IPS DF 19.7 (cell line): Measurements from ENCODE around the gene MRE11.

Source experiments
- DNase-seq: peaks from one replicate; pipeline ENCODE4 v3.0.0-alpha.2; 2013; ENCODE audit warnings: low read depth, low spot score

The MRE11 gene

GRCh38 chr11:94493281-94494125, at the start of gene MRE11, which contains the start of gene ANKRD49:
MRE11 (minus strand) TSS chr11:94493844; CDS start chr11:94492801, 1,043 bp downstream.
ANKRD49 (plus strand) TSS chr11:94493984; CDS start chr11:94496694, 2,710 bp downstream.
- peak; percentile 95 for DNase-seq

GRCh38 chr11:94539420-94539819, 45.8 kb upstream of the MRE11 start:
- DNase-seq: no peak

- DNase-seq: no peak
These were observed 43.5 kb upstream of the MRE11 start for GRCh38 chr11:94537031-94537600.

- no peak for DNase-seq
These were observed 42.7 kb upstream of the MRE11 start for GRCh38 chr11:94536386-94536785.

GRCh38 chr11:94533696-94534630, 40.3 kb upstream of the MRE11 start:
- DNase-seq: no peak

GRCh38 chr11:94533206-94533605, 39.6 kb upstream of the MRE11 start:
- DNase-seq: no peak

- no peak for DNase-seq
These were observed 38.6 kb upstream of the MRE11 start for GRCh38 chr11:94532211-94532610.

GRCh38 chr11:94528551-94528950, 34.9 kb upstream of the MRE11 start:
- no peak for DNase-seq

- no peak for DNase-seq
These were observed 33.2 kb upstream of the MRE11 start for GRCh38 chr11:94526645-94527438.

- no peak for DNase-seq
These were observed 32.1 kb upstream of the MRE11 start for GRCh38 chr11:94525546-94526324.

- DNase-seq: no peak
These were observed 30.7 kb upstream of the MRE11 start for GRCh38 chr11:94524341-94524740.

- no peak for DNase-seq
These were observed 28.0 kb upstream of the MRE11 start for GRCh38 chr11:94521684-94522083.

- no peak for DNase-seq
These were observed 25.9 kb upstream of the MRE11 start for GRCh38 chr11:94519478-94520084.

GRCh38 chr11:94518300-94518699, 24.7 kb upstream of the MRE11 start:
- DNase-seq: no peak

- no peak for DNase-seq
These were observed 23.1 kb upstream of the MRE11 start for GRCh38 chr11:94516725-94517124.

- DNase-seq: no peak
These were observed 21.8 kb upstream of the MRE11 start for GRCh38 chr11:94515398-94515797.

GRCh38 chr11:94513091-94513490, 19.4 kb upstream of the MRE11 start:
- no peak for DNase-seq

- DNase-seq: peak; percentile 25
These were observed 18.5 kb upstream of the MRE11 start, which contains the start of gene C11orf97 for GRCh38 chr11:94511932-94512781. C11orf97 (plus strand) TSS chr11:94512461; CDS start chr11:94512529, 68 bp downstream.

GRCh38 chr11:94507485-94507884, 13.8 kb upstream of the MRE11 start:
- no peak for DNase-seq
